ENCODE measurements around the gene FOXJ1. TPM values are rescaled to one million over a fixed set of nuclear protein-coding genes. Genes with fewer than 3 reads are reported as not detected.
A peak's percentile ranks its signal among the peaks of the same experiment; 100 is the strongest.

The FOXJ1 gene
- total and polyA plus RNA-seq, 2 experiments from 2014 or later = 1.1 to 1.6 TPM

DNA sequence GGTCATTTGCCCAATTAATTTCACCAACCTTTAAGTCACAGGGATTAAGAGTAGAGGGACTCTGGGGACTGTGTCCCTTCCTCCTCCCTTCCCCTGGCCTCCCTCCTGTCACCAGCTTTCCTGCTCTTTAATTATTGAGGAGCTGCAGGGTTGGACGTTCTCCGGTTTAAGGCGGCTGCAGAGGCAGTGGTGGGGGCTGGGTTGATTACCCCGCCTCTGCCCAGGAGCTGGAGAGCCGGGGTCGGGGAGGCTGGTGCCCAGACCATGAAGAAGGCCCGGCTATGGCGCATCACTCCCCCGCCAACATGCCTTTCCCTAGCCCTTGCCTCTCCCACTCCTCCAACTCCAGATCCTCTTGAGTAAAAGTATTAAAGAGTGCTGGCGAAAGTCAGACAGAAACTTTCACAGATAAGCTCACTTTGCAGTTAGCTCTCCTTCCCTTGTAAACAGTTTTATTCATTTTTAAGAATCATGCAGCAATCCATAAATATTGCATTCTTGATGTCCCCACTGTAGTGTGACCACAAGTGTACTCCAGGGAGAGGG is 1.1 kb upstream of the FOXJ1 start:
- no peaks in the 10 kb centered on the region for H4K20me1 ChIP-seq (ENCODE audit: insufficient read depth, poor library complexity, severe bottlenecking)
- peaks cover 33% of the 10 kb centered on the region for H3K4me1 ChIP-seq (ENCODE audit: insufficient read depth)
- H3K9me2 ChIP-seq (replicated peaks; ENCODE audit: insufficient read depth) = no peaks in the 10 kb centered on the region
- H3K9me3 ChIP-seq (ENCODE audit: low read depth) = no peaks in the 10 kb centered on the region
- H2AFZ ChIP-seq = no peak overlapping the region
- 42% methylated on average over 10 of the region's 10 CpGs for WGBS (ENCODE audit: low lambda C conversion rate, missing lambda C conversion rate)
- no peaks in the 10 kb centered on the region for H3K36me3 ChIP-seq (replicated peaks; ENCODE audit: insufficient read depth, low read depth)
- H3K4me3 ChIP-seq = no peak overlapping the region
- peaks cover 39% of the 10 kb centered on the region for H3K27me3 ChIP-seq
- DNase-seq (ENCODE audit: low spot score) = no peak
- TF ChIP-seq, protein P1, sequence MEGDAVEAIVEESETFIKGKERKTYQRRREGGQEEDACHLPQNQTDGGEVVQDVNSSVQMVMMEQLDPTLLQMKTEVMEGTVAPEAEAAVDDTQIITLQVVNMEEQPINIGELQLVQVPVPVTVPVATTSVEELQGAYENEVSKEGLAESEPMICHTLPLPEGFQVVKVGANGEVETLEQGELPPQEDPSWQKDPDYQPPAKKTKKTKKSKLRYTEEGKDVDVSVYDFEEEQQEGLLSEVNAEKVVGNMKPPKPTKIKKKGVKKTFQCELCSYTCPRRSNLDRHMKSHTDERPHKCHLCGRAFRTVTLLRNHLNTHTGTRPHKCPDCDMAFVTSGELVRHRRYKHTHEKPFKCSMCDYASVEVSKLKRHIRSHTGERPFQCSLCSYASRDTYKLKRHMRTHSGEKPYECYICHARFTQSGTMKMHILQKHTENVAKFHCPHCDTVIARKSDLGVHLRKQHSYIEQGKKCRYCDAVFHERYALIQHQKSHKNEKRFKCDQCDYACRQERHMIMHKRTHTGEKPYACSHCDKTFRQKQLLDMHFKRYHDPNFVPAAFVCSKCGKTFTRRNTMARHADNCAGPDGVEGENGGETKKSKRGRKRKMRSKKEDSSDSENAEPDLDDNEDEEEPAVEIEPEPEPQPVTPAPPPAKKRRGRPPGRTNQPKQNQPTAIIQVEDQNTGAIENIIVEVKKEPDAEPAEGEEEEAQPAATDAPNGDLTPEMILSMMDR (IDR thresholded peaks at IDR 0.05; ENCODE audit: poor library complexity) = no peak
- no peak for TF ChIP-seq EZH2 (IDR thresholded peaks at IDR 0.05; ENCODE audit: borderline replicate concordance)
- no peak for TF ChIP-seq EZH2phosphoT487 (IDR thresholded peaks at IDR 0.05; ENCODE audit: low read depth, severe bottlenecking, unreplicated experiment)
- peak overlapping the region; percentile 97 for H3K4me2 ChIP-seq
- H3K27ac ChIP-seq = no peak overlapping the region
- H3K79me2 ChIP-seq = no peaks in the 10 kb centered on the region

DNA sequence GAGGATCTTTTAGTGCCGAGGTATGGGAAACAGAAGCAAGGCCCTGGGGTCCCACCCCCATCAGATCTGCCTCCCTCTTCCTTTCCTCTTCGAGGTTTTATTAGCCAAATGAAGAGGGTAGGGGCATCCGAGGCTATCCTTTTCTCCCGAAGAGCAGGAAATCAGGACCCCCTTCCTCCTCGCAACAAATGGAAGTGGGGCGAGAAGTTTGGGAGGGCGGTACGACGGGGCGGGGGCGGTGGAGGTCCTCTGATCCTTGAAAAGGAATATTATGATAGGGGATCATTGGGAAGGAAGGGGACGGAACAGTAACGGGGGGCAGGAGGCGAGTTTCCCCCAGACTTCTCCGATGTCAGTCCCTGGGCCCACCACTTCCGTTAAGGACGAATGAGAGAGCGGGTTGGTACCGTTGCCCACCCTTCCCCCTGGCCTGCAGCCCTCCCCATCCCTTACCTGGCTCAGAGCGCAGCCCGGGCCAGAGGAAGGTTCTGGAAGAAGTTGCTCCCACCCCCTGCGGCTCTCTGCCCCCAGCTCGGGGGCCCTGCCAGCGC is 309 bp downstream of the FOXJ1 start:
- no peaks in the 10 kb centered on the region for H3K79me2 ChIP-seq
- no peak for DNase-seq (ENCODE audit: low spot score)
- H3K4me2 ChIP-seq = peak overlapping the region; percentile 97
- H3K36me3 ChIP-seq (replicated peaks; ENCODE audit: insufficient read depth, low read depth) = no peaks in the 10 kb centered on the region
- peaks cover 34% of the 10 kb centered on the region for H3K4me1 ChIP-seq (ENCODE audit: insufficient read depth)
- no peaks in the 10 kb centered on the region for H3K9me2 ChIP-seq (replicated peaks; ENCODE audit: insufficient read depth)
- H3K27ac ChIP-seq = no peak overlapping the region
- H2AFZ ChIP-seq = no peak overlapping the region
- TF ChIP-seq EZH2phosphoT487 (IDR thresholded peaks at IDR 0.05; ENCODE audit: low read depth, severe bottlenecking, unreplicated experiment) (peak; percentile 43), EZH2 (IDR thresholded peaks at IDR 0.05; ENCODE audit: borderline replicate concordance) (peak; percentile 5)
- TF ChIP-seq, protein P1 (IDR thresholded peaks at IDR 0.05; ENCODE audit: poor library complexity) = no peak
- H3K4me3 ChIP-seq = no peak overlapping the region
- H4K20me1 ChIP-seq (ENCODE audit: insufficient read depth, poor library complexity, severe bottlenecking) = no peaks in the 10 kb centered on the region
- 9% methylated on average over 21 of the region's 24 CpGs for WGBS (ENCODE audit: low lambda C conversion rate, missing lambda C conversion rate)
- H3K27me3 ChIP-seq = peaks cover 46% of the 10 kb centered on the region
- H3K9me3 ChIP-seq (ENCODE audit: low read depth) = no peaks in the 10 kb centered on the region

- peaks cover 34% of the 10 kb centered on the region for H3K4me1 ChIP-seq (ENCODE audit: insufficient read depth)
- H3K27me3 ChIP-seq = peaks cover 52% of the 10 kb centered on the region
Measured at GRCh38 chr17:76139801-76140660, 1.0 kb downstream of the FOXJ1 start.

More at GRCh38 chr17:76139801-76140660, 1.0 kb downstream of the FOXJ1 start:
- 20% methylated on average over 52 of the region's 78 CpGs for WGBS (ENCODE audit: low lambda C conversion rate, missing lambda C conversion rate)
- TF ChIP-seq, protein P1 (IDR thresholded peaks at IDR 0.05; ENCODE audit: poor library complexity) = no peak
- TF ChIP-seq EZH2 (IDR thresholded peaks at IDR 0.05; ENCODE audit: borderline replicate concordance) (peak; percentile 59), EZH2phosphoT487 (IDR thresholded peaks at IDR 0.05; ENCODE audit: low read depth, severe bottlenecking, unreplicated experiment) (no peak)
- no peaks in the 10 kb centered on the region for H3K9me2 ChIP-seq (replicated peaks; ENCODE audit: insufficient read depth)
- no peaks in the 10 kb centered on the region for H3K79me2 ChIP-seq
- H3K9me3 ChIP-seq (ENCODE audit: low read depth) = no peaks in the 10 kb centered on the region
- H3K27ac ChIP-seq = no peak overlapping the region
- H4K20me1 ChIP-seq (ENCODE audit: insufficient read depth, poor library complexity, severe bottlenecking) = no peaks in the 10 kb centered on the region
- DNase-seq (ENCODE audit: low spot score) = peak; percentile 11
- no peak overlapping the region for H3K4me3 ChIP-seq
- H3K4me2 ChIP-seq = peak overlapping the region; percentile 97
- no peak overlapping the region for H2AFZ ChIP-seq
- no peaks in the 10 kb centered on the region for H3K36me3 ChIP-seq (replicated peaks; ENCODE audit: insufficient read depth, low read depth)
